WTC11 (cell line): ENCODE data around the gene PEX10. TPM values are rescaled to one million over a fixed set of nuclear protein-coding genes. Genes with fewer than 3 reads are reported as not detected.

Experiments used
- ATAC-seq: fragments of 200-7000 bp; cut with Tn5 transposase; 2 replicates; pipeline ENCODE4 v1.10.0; 2021; ENCODE audit warnings: mild to moderate bottlenecking, moderate library complexity
- CTCF ChIA-PET: fragments of 300-600 bp; sonication (Branson Sonifier 250); formaldehyde crosslinking; loops from one replicate; lab custom pipeline; 2021; ENCODE audit warnings: antibody characterized with exemption; lab: Charles Lee
- POLR2A ChIA-PET: fragments of 350-600 bp; sonication (Branson Sonifier 250); formaldehyde crosslinking; loops from one replicate; lab custom pipeline; 2021; ENCODE audit warnings: antibody characterized with exemption; lab: Charles Lee
- DNase-seq: peaks from one replicate; pipeline ENCODE4 v3.0.0; 2021; ENCODE audit warnings: low spot score
- H3K27ac Mint-ChIP-seq: 2 replicates; pipeline ENCODE4 v1.8.0; 2021; ENCODE audit warnings: mixed read lengths
- H3K27me3 Mint-ChIP-seq: 2 replicates; pipeline ENCODE4 v1.8.0; 2021; ENCODE audit warnings: low read depth, mild to moderate bottlenecking, moderate library complexity, mixed read lengths
- H3K36me3 Mint-ChIP-seq: 2 replicates; pipeline ENCODE4 v1.8.0; 2021; ENCODE audit warnings: mixed read lengths
- H3K4me1 Mint-ChIP-seq: 2 replicates; pipeline ENCODE4 v1.8.0; 2022; ENCODE audit warnings: mixed read lengths
- H3K4me3 Mint-ChIP-seq: 2 replicates; pipeline ENCODE4 v1.8.0; 2021; ENCODE audit warnings: mild to moderate bottlenecking, moderate library complexity, mixed read lengths
- H3K9me3 Mint-ChIP-seq: 2 replicates; pipeline ENCODE4 v1.8.0; 2021; ENCODE audit warnings: mixed read lengths
- CBFB ChIP-seq: sonication (generic); formaldehyde crosslinking; IDR thresholded peaks from 2 replicates; pipeline ENCODE4 v1.8.1; 2022; ENCODE audit warnings: mild to moderate bottlenecking, low read depth, missing genetic modification reagents
- CTCF ChIP-seq: fragments of 200-600 bp; IDR thresholded peaks from 2 replicates; pipeline ENCODE4 v1.8.0; 2022; ENCODE audit warnings: antibody characterized with exemption
- ESRRA ChIP-seq: sonication (generic); formaldehyde crosslinking; IDR thresholded peaks from 2 replicates; pipeline ENCODE4 v1.8.1; 2022; ENCODE audit warnings: mild to moderate bottlenecking, missing genetic modification reagents, borderline replicate concordance
- ETV6 ChIP-seq: sonication (generic); formaldehyde crosslinking; IDR thresholded peaks from 2 replicates; pipeline ENCODE4 v1.8.1; 2022; ENCODE audit warnings: mild to moderate bottlenecking, missing genetic modification reagents
- FOXP1 ChIP-seq: sonication (generic); formaldehyde crosslinking; IDR thresholded peaks from 2 replicates; pipeline ENCODE4 v1.8.0; 2022; ENCODE audit warnings: missing genetic modification reagents, mild to moderate bottlenecking, moderate library complexity, borderline replicate concordance
- GABPB1 ChIP-seq: sonication (generic); formaldehyde crosslinking; IDR thresholded peaks from 2 replicates; pipeline ENCODE4 v1.8.1; 2023; ENCODE audit warnings: mild to moderate bottlenecking, missing genetic modification reagents
- HMGA2 ChIP-seq: fragments of 250-450 bp; sonication (Bioruptor Pico); IDR thresholded peaks from 2 replicates; pipeline ENCODE4 v1.4.0; 2021; ENCODE audit warnings: mild to moderate bottlenecking, moderate library complexity
- IRF2 ChIP-seq: sonication (generic); formaldehyde crosslinking; IDR thresholded peaks from 2 replicates; pipeline ENCODE4 v1.8.0; 2022; ENCODE audit warnings: low read depth, missing genetic modification reagents, borderline replicate concordance
- JAZF1 ChIP-seq: fragments of 250-450 bp; sonication (Bioruptor Pico); IDR thresholded peaks from 2 replicates; pipeline ENCODE4 v1.9.0; 2021; ENCODE audit warnings: moderate library complexity, mild to moderate bottlenecking, inconsistent platforms
- MAX ChIP-seq: sonication (generic); formaldehyde crosslinking; IDR thresholded peaks from 2 replicates; pipeline ENCODE4 v1.8.0; 2022; ENCODE audit warnings: mild to moderate bottlenecking, missing genetic modification reagents
- NFATC4 ChIP-seq: fragments of 250-450 bp; sonication (Bioruptor Pico); IDR thresholded peaks from 2 replicates; pipeline ENCODE4 v1.9.0; 2021; ENCODE audit warnings: mild to moderate bottlenecking
- PRDM15 ChIP-seq: sonication (generic); formaldehyde crosslinking; IDR thresholded peaks from 2 replicates; pipeline ENCODE4 v1.8.0; 2022; ENCODE audit warnings: missing genetic modification reagents
- PRRX2 ChIP-seq: fragments of 250-450 bp; sonication (Bioruptor Pico); IDR thresholded peaks from 2 replicates; pipeline ENCODE4 v1.8.0; 2021; ENCODE audit warnings: mild to moderate bottlenecking
- SOX15 ChIP-seq: fragments of 250-450 bp; sonication (Bioruptor Pico); IDR thresholded peaks from 2 replicates; pipeline ENCODE4 v1.9.0; 2021; ENCODE audit warnings: mild to moderate bottlenecking
- ZNF219 ChIP-seq: sonication (generic); formaldehyde crosslinking; IDR thresholded peaks from 2 replicates; pipeline ENCODE4 v1.8.0; 2023; ENCODE audit warnings: missing genetic modification reagents, mild to moderate bottlenecking, borderline replicate concordance
- total RNA-seq: library from RNA; stranded (reverse); gene quantifications from 3 replicates; pipeline ENCODE4 v1.2.3, GENCODE V29; 2021
- TF ChIP-seq, protein P1 (sequence below): sonication (generic); formaldehyde crosslinking; IDR thresholded peaks from 2 replicates; pipeline ENCODE4 v1.8.1; 2023; ENCODE audit warnings: mild to moderate bottlenecking, moderate library complexity, missing genetic modification reagents
- TF ChIP-seq, protein P2 (sequence below): fragments of 250-450 bp; sonication (Bioruptor Pico); IDR thresholded peaks from 2 replicates; pipeline ENCODE4 v2.1.2; 2022; ENCODE audit warnings: mild to moderate bottlenecking, moderate library complexity
- TF ChIP-seq, protein P3 (sequence below): fragments of 250-450 bp; sonication (Bioruptor Pico); IDR thresholded peaks from 2 replicates; pipeline ENCODE4 v1.9.0; 2021; ENCODE audit warnings: moderate library complexity, mild to moderate bottlenecking, inconsistent platforms, borderline replicate concordance

The PEX10 gene
- total RNA-seq, 1 experiment from 2014 or later = 29.3 TPM

DNA sequence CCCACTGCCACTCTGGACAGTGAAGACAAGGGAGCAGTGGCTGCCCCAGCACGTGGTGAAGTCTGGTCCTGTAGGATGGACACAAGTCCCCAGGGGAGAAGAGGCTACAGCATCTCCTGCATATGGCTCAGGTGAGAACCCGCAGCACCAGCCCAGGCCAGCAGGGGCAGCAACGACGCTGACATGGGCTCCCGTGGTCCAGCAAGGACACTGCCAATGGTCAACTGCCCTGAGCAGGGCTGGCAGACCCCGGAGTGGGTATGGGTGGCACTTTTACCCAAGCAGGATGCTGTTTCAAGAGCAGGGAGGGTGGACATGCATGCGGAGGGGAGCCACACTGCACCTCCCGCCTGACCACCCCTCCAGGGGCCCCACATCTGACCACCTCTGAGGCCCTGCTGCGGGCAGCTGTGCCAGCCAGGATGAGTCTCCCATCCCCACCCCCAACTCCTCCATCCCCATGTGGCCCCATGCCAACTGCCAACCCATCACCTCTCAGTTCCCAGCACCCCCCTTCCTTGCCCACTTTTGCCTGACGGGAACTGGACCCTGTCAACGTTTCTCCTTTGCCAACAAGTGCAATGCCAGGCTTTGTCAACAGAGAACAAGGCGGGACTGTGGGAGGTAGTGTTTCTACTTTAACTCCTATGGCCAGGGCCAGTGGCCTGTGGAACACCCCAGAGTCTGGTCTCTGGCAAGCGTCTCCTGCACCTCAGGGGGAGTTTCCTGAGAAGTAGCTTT is 29.6 kb downstream of the PEX10 start:
- ATAC-seq = peak; percentile 59
- Mint-ChIP-seq H3K36me3 (no peaks in the 10 kb centered on the region), H3K27ac (no peak overlapping the region), H3K4me1 (no peaks in the 10 kb centered on the region), H3K27me3 (no peaks in the 10 kb centered on the region), H3K4me3 (no peak overlapping the region), H3K9me3 (no peaks in the 10 kb centered on the region)
- POLR2A ChIA-PET = no interaction called here
- peak; percentile 78 for DNase-seq
- TF ChIP-seq CTCF (peak; percentile 67), SOX15 (CRISPR knock-in tag) (no peak)
- CTCF ChIA-PET = interaction anchor here (0.6 to 6.4 kb wide), 45 partner anchors 7 to 1209 kb away, joined by 3 to 170 read pairs (median 7); partner anchors contain the start of genes FAAP20, MORN1, PEX10 and RER1

DNA sequence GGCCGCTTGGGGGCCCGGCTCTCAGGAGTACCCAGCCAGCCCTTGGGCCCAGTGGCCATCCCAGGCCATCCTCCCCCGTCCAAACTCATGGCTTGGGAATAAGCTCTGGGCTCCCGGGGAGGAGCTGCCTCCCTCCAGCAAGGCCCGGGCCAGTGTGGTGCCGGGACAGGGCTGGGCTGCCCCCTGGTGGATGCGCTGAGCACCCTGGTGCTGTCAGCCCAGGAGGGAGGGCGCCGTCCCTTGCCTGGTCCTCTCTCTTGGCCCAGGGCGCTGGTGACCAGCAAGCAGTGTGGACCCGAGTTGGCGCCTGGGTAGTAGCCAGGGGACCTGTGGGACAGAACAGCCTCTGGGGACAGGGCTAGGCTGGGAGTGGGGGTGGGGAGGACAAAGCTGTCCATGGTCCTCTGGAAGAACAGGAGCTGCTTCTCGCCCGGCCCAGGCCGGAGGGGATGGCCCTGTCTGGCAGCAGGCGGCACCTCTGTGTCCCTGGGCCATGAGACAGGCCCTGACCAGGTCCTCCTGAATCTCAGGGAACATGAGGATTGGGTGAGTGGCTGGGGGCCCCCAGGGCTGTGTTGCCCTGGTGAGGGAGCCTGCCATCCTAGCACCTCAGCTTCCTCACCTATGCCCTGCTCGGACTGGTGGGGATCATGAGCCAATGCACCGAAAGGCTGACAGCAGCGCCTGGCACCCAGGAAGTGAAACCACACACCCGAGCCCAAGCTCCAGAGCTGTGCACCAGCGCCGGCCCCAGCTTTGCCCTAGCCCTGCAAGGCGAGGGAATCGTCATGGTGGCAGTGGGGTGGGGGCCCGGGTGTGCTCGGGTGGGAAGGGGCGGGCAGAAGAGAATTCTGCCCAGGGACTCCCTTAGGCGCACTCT is 30.4 kb downstream of the PEX10 start:
- Mint-ChIP-seq H3K4me1 (no peaks in the 10 kb centered on the region), H3K27ac (no peak overlapping the region), H3K4me3 (no peak overlapping the region), H3K36me3 (no peaks in the 10 kb centered on the region), H3K9me3 (no peaks in the 10 kb centered on the region), H3K27me3 (no peaks in the 10 kb centered on the region)
- DNase-seq (peak; percentile 87), ATAC-seq (peak; percentile 90)
- ChIA-PET CTCF (interaction anchor here (0.6 to 6.4 kb wide), 63 partner anchors 8 to 1210 kb away, joined by 3 to 170 read pairs (median 5); partner anchors contain the start of genes FAAP20, MORN1, PEX10 and RER1), POLR2A (interaction anchor here (0.6 to 1.1 kb wide), 4 partner anchors 60 to 187 kb away, joined by 3 to 6 read pairs (median 4); partner anchors contain the start of gene FAAP20)
- 0 out of 2 replicates have a peak, but pooled peaks have one; percentile 47 for TF ChIP-seq ETV6 (CRISPR knock-in tag)
- TF ChIP-seq, protein P1, sequence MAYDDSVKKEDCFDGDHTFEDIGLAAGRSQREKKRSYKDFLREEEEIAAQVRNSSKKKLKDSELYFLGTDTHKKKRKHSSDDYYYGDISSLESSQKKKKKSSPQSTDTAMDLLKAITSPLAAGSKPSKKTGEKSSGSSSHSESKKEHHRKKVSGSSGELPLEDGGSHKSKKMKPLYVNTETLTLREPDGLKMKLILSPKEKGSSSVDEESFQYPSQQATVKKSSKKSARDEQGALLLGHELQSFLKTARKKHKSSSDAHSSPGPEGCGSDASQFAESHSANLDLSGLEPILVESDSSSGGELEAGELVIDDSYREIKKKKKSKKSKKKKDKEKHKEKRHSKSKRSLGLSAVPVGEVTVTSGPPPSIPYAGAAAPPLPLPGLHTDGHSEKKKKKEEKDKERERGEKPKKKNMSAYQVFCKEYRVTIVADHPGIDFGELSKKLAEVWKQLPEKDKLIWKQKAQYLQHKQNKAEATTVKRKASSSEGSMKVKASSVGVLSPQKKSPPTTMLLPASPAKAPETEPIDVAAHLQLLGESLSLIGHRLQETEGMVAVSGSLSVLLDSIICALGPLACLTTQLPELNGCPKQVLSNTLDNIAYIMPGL (CRISPR knock-in tag) = 0 out of 2 replicates have a peak, but pooled peaks have one; percentile 29
- no peak for TF ChIP-seq IRF2 (CRISPR knock-in tag)
- no peak for TF ChIP-seq FOXP1 (CRISPR knock-in tag)
- no peak for TF ChIP-seq NFATC4 (CRISPR knock-in tag)
- peak; percentile 77 for TF ChIP-seq CTCF
- TF ChIP-seq, protein P2, sequence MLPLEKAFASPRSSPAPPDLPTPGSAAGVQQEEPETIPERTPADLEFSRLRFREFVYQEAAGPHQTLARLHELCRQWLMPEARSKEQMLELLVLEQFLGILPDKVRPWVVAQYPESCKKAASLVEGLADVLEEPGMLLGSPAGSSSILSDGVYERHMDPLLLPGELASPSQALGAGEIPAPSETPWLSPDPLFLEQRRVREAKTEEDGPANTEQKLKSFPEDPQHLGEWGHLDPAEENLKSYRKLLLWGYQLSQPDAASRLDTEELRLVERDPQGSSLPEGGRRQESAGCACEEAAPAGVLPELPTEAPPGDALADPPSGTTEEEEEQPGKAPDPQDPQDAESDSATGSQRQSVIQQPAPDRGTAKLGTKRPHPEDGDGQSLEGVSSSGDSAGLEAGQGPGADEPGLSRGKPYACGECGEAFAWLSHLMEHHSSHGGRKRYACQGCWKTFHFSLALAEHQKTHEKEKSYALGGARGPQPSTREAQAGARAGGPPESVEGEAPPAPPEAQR (CRISPR knock-in tag) = no peak
- TF ChIP-seq PRRX2 = no peak
- TF ChIP-seq GABPB1 (CRISPR knock-in tag) = no peak
- TF ChIP-seq CBFB (CRISPR knock-in tag) = no peak
- TF ChIP-seq JAZF1 = no peak
- 0 out of 2 replicates have a peak, but pooled peaks have one; percentile 33 for TF ChIP-seq MAX (CRISPR knock-in tag)
- peak; percentile 65; the same call in 1 of the 2 replicates for TF ChIP-seq PRDM15 (CRISPR knock-in tag)
- TF ChIP-seq, protein P3, sequence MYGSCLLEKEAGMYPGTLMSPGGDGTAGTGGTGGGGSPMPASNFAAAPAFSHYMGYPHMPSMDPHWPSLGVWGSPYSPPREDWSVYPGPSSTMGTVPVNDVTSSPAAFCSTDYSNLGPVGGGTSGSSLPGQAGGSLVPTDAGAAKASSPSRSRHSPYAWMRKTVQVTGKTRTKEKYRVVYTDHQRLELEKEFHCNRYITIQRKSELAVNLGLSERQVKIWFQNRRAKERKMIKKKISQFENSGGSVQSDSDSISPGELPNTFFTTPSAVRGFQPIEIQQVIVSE (CRISPR knock-in tag) = no peak
- no peak for TF ChIP-seq HMGA2
- TF ChIP-seq ESRRA = no peak
- no peak for TF ChIP-seq ZNF219 (CRISPR knock-in tag)
